Measurements from ENCODE around the gene RSRC1. TPM values are rescaled to one million over a fixed set of nuclear protein-coding genes. Genes with fewer than 3 reads are reported as not detected.
"Not testable (repeated sequence)": the region's sequence is repeated elsewhere in the genome, so short reads cannot be mapped to it uniquely, and the experiment has no call there.

Gene RSRC1, protein sequence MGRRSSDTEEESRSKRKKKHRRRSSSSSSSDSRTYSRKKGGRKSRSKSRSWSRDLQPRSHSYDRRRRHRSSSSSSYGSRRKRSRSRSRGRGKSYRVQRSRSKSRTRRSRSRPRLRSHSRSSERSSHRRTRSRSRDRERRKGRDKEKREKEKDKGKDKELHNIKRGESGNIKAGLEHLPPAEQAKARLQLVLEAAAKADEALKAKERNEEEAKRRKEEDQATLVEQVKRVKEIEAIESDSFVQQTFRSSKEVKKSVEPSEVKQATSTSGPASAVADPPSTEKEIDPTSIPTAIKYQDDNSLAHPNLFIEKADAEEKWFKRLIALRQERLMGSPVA
- total RNA-seq, result 10 to 100 TPM; 26.6 to 41.9 (median 29.9) TPM
- long read RNA-seq, donor 1, partial matches to known transcripts, result 3 of 10 reads
- long read RNA-seq, donor 1, other reads (novel, unspliced or antisense), result 1 of 10 reads
- long read RNA-seq, donor 2, partial matches to known transcripts, result 6 of 14 reads
- long read RNA-seq, donor 2, other reads (novel, unspliced or antisense), result 6 of 14 reads

DNA sequence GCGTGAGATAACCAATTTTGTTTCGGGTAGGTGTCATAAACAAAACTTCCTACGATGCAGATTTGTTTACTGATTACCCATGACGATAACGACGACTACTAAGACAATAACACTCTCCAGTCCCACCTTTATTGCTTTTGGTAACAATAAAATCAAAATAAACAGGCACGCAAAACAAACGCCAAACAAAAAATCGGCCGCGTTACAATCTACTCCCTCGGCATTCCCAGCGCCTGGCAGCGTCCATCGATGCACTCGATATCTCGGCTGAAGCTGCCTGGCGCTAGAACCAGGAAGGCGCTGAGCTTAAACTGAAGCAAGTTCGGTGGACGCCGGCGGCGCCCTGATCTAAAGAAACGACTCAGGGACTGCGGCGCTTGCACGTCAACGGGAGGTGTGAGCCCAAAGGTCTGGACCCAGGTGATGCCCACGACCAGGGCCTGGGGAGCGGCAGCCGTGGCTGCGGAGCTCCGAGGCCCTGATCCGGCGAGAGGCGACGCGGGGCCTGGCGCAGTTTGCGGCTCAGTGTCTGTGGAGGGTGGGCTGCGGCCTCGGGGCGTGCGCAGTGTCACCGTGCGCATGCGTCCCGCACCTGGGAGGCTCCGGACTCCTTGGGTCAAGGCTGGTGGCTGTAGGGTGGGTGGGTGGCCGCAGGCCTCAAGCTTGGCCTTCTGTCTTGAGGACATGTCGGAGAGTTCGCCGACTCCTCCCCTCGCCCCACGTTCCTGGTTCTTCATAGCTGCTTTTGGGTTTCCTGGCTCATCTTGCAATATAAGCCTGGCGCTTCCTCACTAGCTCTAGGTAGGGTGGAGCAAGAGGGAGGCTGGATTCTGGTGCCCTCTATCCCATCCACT is at the start of gene RSRC1:
Gene RSRC1 (plus strand): TSS at position 286 of the 854 bp plus-strand sequence. CDS start 12,016 bp downstream, outside the sequence.
- ATAC-seq (peak; percentile 97), DNase-seq (peak; percentile 89 to 91 (median 89))
- intact Hi-C loops (cut with DNase I, micrococcal nuclease), result no loop called here
- peak within 1 kb of the TSS; percentile 80 for H3K4me3 ChIP-seq
- peaks cover 17% of the 10 kb centered on the region for H3K4me1 ChIP-seq (ENCODE audit: low read depth)
- TF ChIP-seq, protein P1, sequence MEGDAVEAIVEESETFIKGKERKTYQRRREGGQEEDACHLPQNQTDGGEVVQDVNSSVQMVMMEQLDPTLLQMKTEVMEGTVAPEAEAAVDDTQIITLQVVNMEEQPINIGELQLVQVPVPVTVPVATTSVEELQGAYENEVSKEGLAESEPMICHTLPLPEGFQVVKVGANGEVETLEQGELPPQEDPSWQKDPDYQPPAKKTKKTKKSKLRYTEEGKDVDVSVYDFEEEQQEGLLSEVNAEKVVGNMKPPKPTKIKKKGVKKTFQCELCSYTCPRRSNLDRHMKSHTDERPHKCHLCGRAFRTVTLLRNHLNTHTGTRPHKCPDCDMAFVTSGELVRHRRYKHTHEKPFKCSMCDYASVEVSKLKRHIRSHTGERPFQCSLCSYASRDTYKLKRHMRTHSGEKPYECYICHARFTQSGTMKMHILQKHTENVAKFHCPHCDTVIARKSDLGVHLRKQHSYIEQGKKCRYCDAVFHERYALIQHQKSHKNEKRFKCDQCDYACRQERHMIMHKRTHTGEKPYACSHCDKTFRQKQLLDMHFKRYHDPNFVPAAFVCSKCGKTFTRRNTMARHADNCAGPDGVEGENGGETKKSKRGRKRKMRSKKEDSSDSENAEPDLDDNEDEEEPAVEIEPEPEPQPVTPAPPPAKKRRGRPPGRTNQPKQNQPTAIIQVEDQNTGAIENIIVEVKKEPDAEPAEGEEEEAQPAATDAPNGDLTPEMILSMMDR (IDR thresholded peaks at IDR 0.05), result no peak
- H3K9me3 ChIP-seq, result no peaks in the 10 kb centered on the region
- H3K36me3 ChIP-seq (ENCODE audit: low read depth), result no peaks in the 10 kb centered on the region

DNA sequence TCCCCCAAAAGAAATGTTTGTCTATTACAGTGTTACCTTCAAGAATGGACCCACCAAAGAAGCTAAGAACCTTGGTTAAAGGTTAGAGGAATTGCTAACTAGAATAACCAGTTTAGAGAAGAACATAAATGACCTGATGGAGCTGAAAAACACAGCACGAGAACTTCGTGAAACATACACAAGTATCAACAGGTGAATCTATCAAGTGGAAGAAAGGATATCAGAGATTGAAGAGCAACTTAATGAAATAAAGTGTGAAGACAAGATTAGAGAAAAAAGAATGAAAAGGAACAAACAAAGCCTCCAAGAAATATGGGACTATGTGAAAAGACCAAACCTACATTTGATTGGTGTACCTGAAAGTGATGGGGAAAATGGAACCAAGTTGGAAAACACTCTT is 44.3 kb upstream of the RSRC1 start:
- H3K9me3 ChIP-seq; intact Hi-C loops (cut with DNase I, micrococcal nuclease); ATAC-seq: not testable (repeated sequence)

DNA sequence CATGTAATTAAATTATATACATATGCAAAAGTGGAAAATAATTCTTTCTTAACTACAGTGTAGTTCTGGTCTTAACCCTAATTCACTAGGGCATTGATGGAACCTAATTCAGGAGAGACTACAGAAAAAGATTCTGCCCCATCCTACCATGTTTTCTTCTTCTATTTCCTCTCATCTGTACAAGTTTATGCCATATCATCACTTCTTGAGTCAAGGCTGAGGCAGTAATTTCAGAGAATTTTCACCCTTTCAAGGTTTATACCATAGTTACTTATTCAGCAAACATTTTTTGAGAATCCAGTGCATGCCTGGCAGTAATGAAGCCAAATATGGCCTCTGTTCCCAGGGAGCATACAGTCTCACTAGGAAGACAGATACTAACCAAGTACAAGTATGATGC is 37.1 kb upstream of the RSRC1 start:
- no peak for ATAC-seq
- TF ChIP-seq, protein P1 (IDR thresholded peaks at IDR 0.05), result no peak
- Histone ChIP-seq H3K36me3 (ENCODE audit: low read depth) (no peaks in the 10 kb centered on the region), H3K9me3 (no peaks in the 10 kb centered on the region), H3K4me1 (ENCODE audit: low read depth) (no peaks in the 10 kb centered on the region), H3K4me3 (no peak overlapping the region)
- DNase-seq, result no peak
- intact Hi-C loops (cut with DNase I, micrococcal nuclease), result no loop called here

More for the DNA sequence above, 44.3 kb upstream of the RSRC1 start:
- not testable (repeated sequence) for H3K36me3 ChIP-seq (ENCODE audit: low read depth); H3K4me3 ChIP-seq; H3K4me1 ChIP-seq (ENCODE audit: low read depth); DNase-seq

DNA sequence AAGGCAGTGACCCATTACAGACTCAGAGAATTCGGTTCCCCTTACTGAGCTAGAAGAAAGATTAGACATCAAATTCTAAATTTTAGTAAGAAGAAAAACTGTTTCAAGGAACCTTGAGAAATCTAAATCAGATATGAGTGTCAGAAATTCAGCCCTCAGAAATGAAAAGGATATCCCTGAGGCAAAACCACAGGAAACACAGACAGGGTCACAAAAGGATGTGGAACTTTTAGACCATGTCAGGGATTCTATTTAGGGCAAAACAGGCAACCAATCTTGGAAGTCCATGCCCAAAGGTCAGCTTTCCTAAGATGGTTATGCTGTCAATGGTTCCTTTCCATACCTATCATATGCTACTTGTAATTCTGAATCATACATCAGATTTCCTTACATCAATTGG is 35.3 kb upstream of the RSRC1 start:
- DNase-seq (no peak), ATAC-seq (no peak)
- intact Hi-C loops (cut with DNase I, micrococcal nuclease), result no loop called here
- TF ChIP-seq, protein P1 (IDR thresholded peaks at IDR 0.05), result no peak
- H3K36me3 ChIP-seq (ENCODE audit: low read depth), result no peaks in the 10 kb centered on the region
- H3K9me3 ChIP-seq, result no peaks in the 10 kb centered on the region
- H3K4me1 ChIP-seq (ENCODE audit: low read depth), result no peaks in the 10 kb centered on the region
- no peak overlapping the region for H3K4me3 ChIP-seq

DNA sequence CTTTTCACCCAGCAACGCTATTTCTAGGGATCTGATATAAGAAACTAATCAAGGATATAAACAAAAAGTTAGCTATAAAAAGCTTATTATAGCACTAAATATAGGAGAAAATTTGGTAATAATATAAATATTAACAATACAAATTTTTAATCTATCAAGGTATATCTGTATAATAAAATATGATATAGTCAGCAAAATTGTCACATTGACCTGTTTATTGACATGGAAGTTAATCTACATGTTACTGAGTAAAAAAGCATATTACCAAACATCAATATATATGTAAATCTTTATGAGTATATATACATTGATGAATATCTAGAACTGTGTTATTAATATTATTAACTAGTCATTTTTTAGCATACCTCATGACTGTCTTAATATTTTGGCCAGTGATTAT is 30.3 kb upstream of the RSRC1 start:
- no peak for ATAC-seq
- DNase-seq, result no peak
- no peaks in the 10 kb centered on the region for H3K36me3 ChIP-seq (ENCODE audit: low read depth)
- TF ChIP-seq, protein P1 (IDR thresholded peaks at IDR 0.05), result no peak
- no peaks in the 10 kb centered on the region for H3K9me3 ChIP-seq
- intact Hi-C loops (cut with DNase I, micrococcal nuclease), result no loop called here
- no peak overlapping the region for H3K4me3 ChIP-seq
- no peaks in the 10 kb centered on the region for H3K4me1 ChIP-seq (ENCODE audit: low read depth)
